ENCODE measurements around the gene GFPT1. TPM values are rescaled to one million over a fixed set of nuclear protein-coding genes. Genes with fewer than 3 reads are reported as not detected.

Gene GFPT1
- polyA plus RNA-seq, 3 donors: 3.6 to 4.5 (median 3.7) TPM

- Histone ChIP-seq H3K27me3 (ENCODE audit: control insufficient read depth in 2 of 2, insufficient read depth in 2 of 2, low read length in 2 of 2) (no peaks in the 10 kb centered on the region), H3K9ac (ENCODE audit: insufficient read depth, low read length, poor library complexity, severe bottlenecking) (no peak overlapping the region), H3K9me3 (replicated peaks in 1 of 2; ENCODE audit: control insufficient read depth in 1 of 2, insufficient read depth in 1 of 2, low read length in 2 of 2) (no peaks in the 10 kb centered on the region), H3K4me3 (replicated peaks in 1 of 3; ENCODE audit: low read depth in 2 of 3, low read length in 3 of 3) (no peak overlapping the region), H3K4me2 (replicated peaks; ENCODE audit: extremely low read depth, low read length, poor library complexity, severe bottlenecking) (no peak overlapping the region), H3K36me3 (replicated peaks in 1 of 2; ENCODE audit: control insufficient read depth in 1 of 2, insufficient read depth in 2 of 2, low read length in 2 of 2) (no peaks in the 10 kb centered on the region), H3K4me1 (ENCODE audit: control insufficient read depth in 1 of 2, insufficient read depth in 2 of 2, low read length in 2 of 2) (no peaks in the 10 kb centered on the region), H3K27ac (ENCODE audit: low read depth in 1 of 2, low read length in 2 of 2) (no peak overlapping the region), H3K79me2 (ENCODE audit: insufficient read depth, low read length) (no peaks in the 10 kb centered on the region), H2AFZ (ENCODE audit: insufficient read depth, low read depth, low read length, poor library complexity, severe bottlenecking) (no peak overlapping the region), H4K20me1 (ENCODE audit: insufficient read depth, low read length) (no peaks in the 10 kb centered on the region)
- no peaks in the 10 kb centered on the region for H3K36me3 Mint-ChIP-seq
- no peaks in the 10 kb centered on the region for H3K9me3 Mint-ChIP-seq
- no peak overlapping the region for H3K4me3 Mint-ChIP-seq
- WGBS (ENCODE audit: insufficient coverage): no CpG with 5 or more reads among the region's 5 CpGs
- TF ChIP-seq CTCF (IDR thresholded peaks at IDR 0.05): no peak
- no peak for DNase-seq
- intact Hi-C loops (cut with micrococcal nuclease): no loop called here
- peaks cover 6% of the 10 kb centered on the region for H3K4me1 Mint-ChIP-seq
- H3K27ac Mint-ChIP-seq: peak overlapping the region in 1 of 7 donors; percentile 6
- H3K27me3 Mint-ChIP-seq (ENCODE audit: low read depth in 3 of 3): peaks cover 2 to 4% (median 3%) of the 10 kb centered on the region in 3 donors
Observed at GRCh38 chr2:69278366-69278765, 108.7 kb downstream of the GFPT1 start.

GRCh38 chr2:69275490-69275889 is 111.5 kb downstream of the GFPT1 start:
- H2AFZ ChIP-seq (ENCODE audit: insufficient read depth, low read depth, low read length, poor library complexity, severe bottlenecking): no peak overlapping the region
- no peak for DNase-seq
- H3K4me2 ChIP-seq (replicated peaks; ENCODE audit: extremely low read depth, low read length, poor library complexity, severe bottlenecking): no peak overlapping the region
- Mint-ChIP-seq H3K27me3 (ENCODE audit: low read depth in 3 of 3) (peaks cover 0 to 9% (median 2%) of the 10 kb centered on the region in 3 donors), H3K4me1 (peaks cover 26% of the 10 kb centered on the region), H3K9me3 (no peaks in the 10 kb centered on the region), H3K27ac (no peak overlapping the region), H3K36me3 (no peaks in the 10 kb centered on the region), H3K4me3 (no peak overlapping the region)
- H3K9ac ChIP-seq (ENCODE audit: insufficient read depth, low read length, poor library complexity, severe bottlenecking): no peak overlapping the region
- TF ChIP-seq CTCF (IDR thresholded peaks at IDR 0.05): no peak
- H3K4me3 ChIP-seq (replicated peaks in 1 of 3; ENCODE audit: low read depth in 2 of 3, low read length in 3 of 3): no peak overlapping the region
- no peaks in the 10 kb centered on the region for H4K20me1 ChIP-seq (ENCODE audit: insufficient read depth, low read length)
- H3K4me1 ChIP-seq (ENCODE audit: control insufficient read depth in 1 of 2, insufficient read depth in 2 of 2, low read length in 2 of 2): peaks cover 19 to 20% of the 10 kb centered on the region in 2 donors
- no peaks in the 10 kb centered on the region for H3K27me3 ChIP-seq (ENCODE audit: control insufficient read depth in 2 of 2, insufficient read depth in 2 of 2, low read length in 2 of 2)
- intact Hi-C loops (cut with micrococcal nuclease): no loop called here
- H3K36me3 ChIP-seq (replicated peaks in 1 of 2; ENCODE audit: control insufficient read depth in 1 of 2, insufficient read depth in 2 of 2, low read length in 2 of 2): no peaks in the 10 kb centered on the region
- no peaks in the 10 kb centered on the region for H3K79me2 ChIP-seq (ENCODE audit: insufficient read depth, low read length)
- H3K9me3 ChIP-seq (replicated peaks in 1 of 2; ENCODE audit: control insufficient read depth in 1 of 2, insufficient read depth in 1 of 2, low read length in 2 of 2): no peaks in the 10 kb centered on the region
- H3K27ac ChIP-seq (ENCODE audit: low read depth in 1 of 2, low read length in 2 of 2): no peak overlapping the region
- 100% methylated on average over 1 of the region's 1 CpG for WGBS (ENCODE audit: insufficient coverage)
